WI38 (cell line): ENCODE results near the gene AKNA.

Experiments
- H3K4me3 ChIP-seq: 2 replicates; pipeline ENCODE4 v1.5.1; 2011; ENCODE audit warnings: low read depth, mild to moderate bottlenecking, control low read depth, low read length
- CTCF ChIP-seq: IDR thresholded peaks from 2 replicates; pipeline ENCODE4 v1.5.1; 2012; ENCODE audit warnings: low read depth, mild to moderate bottlenecking, control low read depth, low read length

Gene AKNA

GRCh38 chr9:114383521-114384231 lies 4.1 kb downstream of the AKNA start:
- TF ChIP-seq CTCF: no peak
- H3K4me3 ChIP-seq: no peak overlapping the region

DNA sequence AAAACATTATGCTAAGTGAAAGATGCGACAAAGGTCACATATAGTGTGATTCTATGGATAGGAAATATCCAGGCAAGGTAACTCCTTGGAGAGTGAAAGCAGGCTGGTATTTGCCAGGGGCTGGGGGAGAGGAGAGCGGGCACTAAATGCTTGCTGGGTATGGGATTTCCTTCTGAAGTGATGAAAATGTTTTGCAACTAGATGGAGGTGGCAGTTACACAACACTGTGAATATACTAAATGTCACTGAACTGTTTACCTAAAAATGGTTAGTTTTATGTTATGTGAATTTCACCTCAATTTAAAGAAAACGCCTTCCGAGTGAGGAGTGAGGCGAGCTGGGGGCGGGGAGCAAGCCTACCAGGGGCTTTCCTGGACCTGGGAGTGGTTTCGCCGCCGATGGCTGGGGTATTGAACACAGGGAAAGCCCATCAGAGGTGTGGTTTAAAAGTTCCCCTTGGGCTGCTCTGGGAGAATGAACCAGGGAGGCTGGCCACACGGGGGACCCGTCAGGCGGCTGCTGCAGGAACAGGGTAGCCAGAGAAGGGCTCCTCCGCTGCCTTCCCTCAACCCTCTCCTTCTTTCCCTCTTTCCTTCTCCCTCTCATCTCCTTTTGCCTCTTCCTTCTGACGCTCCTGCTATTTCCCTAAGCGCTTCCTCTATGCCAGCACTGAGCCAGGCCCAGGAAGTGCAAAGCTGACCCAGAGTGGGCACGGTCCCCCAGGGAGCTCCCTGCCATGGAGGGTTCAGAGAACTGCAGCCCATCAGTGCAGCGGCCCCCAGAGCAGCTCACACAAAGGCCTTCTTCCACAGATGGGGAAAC lies 4.9 kb downstream of the AKNA start:
- no peak overlapping the region for H3K4me3 ChIP-seq
- no peak for TF ChIP-seq CTCF

- TF ChIP-seq CTCF: no peak
Measured at GRCh38 chr9:114378883-114379282, 8.9 kb downstream of the AKNA start.

GRCh38 chr9:114378016-114378415 lies 9.8 kb downstream of the AKNA start:
- H3K4me3 ChIP-seq: no peak overlapping the region
- no peak for TF ChIP-seq CTCF

More at GRCh38 chr9:114378883-114379282, 8.9 kb downstream of the AKNA start:
- H3K4me3 ChIP-seq: no peak overlapping the region

DNA sequence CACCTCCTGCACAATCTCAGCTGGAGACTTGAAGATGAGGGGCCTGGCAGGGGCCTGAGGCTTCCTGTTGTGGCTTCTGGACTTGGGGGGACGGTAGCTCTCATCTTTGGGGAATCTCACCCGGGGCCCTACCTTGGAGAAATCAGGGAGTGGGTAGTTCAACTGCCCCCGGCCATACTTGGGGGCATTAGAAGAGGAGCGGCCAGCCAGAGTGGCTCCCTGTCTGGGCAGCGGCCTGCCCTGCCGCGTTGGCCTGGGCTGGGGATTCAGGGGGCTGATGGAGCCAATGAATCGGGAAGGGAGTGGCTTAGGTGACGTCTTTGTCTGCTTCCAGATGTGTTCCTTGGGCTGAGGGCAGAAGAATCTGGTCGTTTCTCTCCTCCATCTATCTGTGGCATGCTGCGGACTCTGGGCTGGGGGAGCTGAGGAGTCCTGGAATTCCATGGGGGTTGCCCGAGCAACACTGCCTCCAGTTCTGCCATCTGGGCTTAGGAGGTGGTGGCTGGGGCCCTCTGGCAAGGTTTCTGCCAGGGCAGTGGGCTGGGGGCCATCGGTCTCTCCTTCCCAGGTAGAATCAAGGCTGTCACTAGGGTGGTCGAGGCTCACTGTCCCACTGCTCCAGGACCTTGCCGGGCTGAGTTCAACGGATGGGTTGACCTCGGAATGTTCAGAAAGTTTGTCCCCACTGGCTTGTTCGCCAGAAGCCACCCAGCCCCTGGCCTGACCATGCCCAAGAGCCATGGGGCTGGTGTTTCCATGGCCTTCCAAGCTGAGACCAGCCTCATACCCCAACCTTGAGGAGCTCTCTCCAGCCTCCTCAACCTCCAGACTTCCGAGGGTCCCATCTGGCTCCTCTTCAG lies 11.0 kb downstream of the AKNA start:
- H3K4me3 ChIP-seq: no peak overlapping the region
- no peak for TF ChIP-seq CTCF

DNA sequence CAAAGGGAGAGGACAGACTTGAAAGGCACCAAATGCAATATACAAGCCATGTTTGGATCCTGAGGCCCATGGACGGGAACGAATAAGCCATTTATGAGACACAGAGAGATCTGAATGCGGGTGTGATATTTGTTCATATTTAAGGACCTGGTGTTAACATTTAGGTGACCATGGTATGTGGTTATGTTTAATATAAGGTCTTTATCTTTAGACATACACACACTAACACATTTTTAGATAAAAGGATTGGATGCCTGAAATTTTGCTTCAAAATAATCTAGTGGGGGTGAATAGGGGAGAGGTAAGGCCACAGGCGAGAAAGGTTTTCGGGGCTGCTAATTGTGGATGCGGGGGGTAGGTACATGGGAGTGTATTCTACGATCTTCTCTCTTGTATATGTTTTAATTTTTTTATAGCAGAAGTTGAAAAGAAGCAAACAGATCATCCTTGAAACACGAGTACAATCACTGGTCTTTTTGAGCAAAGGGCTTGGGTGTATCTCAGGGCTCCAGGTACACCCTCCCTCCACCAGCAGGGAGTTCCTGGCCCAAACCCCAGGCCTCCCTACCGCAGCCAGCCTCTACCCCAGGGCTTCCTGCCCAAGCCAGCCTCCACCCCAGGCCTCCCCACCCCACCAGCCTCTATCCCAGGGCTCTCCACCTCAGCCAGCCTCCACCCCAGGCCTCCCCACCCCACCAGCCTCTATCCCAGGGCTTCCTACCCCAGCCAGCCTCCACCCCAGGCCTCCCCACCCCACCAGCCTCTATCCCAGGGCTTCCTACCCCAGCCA lies 12.2 kb downstream of the AKNA start:
- TF ChIP-seq CTCF: no peak
- H3K4me3 ChIP-seq: no peak overlapping the region
